Right renal cortex interstitium (tissue), 3 donors: ENCODE results near the gene OXCT1. TPM values are rescaled to one million over a fixed set of nuclear protein-coding genes. Genes with fewer than 3 reads are reported as not detected.
A peak's percentile ranks its signal among the peaks of the same experiment; 100 is the strongest.
"Not testable (repeated sequence)": the region's sequence is repeated elsewhere in the genome, so short reads cannot be mapped to it uniquely, and the experiment has no call there.

Experiments used
- DNase-seq, 3 donors: peaks; one replicate each; pipeline ENCODE4 v3.0.0-alpha.2; 2013; ENCODE audit warnings: low read depth in 3 of 3, low spot score in 2 of 3
- polyA plus RNA-seq, 3 donors: library from polyadenylated mRNA; unstranded; fragments of 120-200 nt; gene quantifications; one replicate each; pipeline ENCODE4 v1.2.1, GENCODE V29; 2013; ENCODE audit not compliant: insufficient read length in 3 of 3

The OXCT1 gene
- polyA plus RNA-seq, 3 donors = 65.3 to 74.6 (median 66.0) TPM

- DNase-seq = no peak
These were observed 35.7 kb downstream of the OXCT1 start for GRCh38 chr5:41834506-41834905.

GRCh38 chr5:41832430-41832829, 37.8 kb downstream of the OXCT1 start:
- DNase-seq = no peak

GRCh38 chr5:41831155-41831554, 39.1 kb downstream of the OXCT1 start:
- no peak for DNase-seq

- DNase-seq = no peak
These were observed 42.4 kb downstream of the OXCT1 start for GRCh38 chr5:41827792-41828191.

- no peak for DNase-seq
These were observed 48.2 kb downstream of the OXCT1 start for GRCh38 chr5:41822036-41822435.

DNA sequence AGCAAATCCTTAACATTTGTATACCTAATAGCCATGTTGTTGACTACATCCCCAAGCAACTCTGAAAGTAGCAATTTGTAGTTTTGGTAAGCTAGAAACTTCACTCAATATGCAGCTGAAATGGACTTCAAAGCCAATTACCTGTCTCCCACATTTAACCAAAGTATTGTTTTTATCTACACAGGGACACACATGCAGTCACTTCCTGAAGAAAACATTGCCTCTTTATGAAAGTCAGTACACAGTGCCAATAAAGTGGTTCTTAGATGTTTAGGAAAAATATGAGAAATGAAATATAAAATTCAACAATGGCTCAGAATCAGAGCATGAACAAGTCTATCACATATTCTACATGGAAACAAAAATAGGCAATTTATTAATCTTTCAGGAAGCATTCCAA, 49.2 kb downstream of the OXCT1 start:
- DNase-seq = no peak

- no peak for DNase-seq
These were observed 50.1 kb downstream of the OXCT1 start for GRCh38 chr5:41820150-41820549.

DNA sequence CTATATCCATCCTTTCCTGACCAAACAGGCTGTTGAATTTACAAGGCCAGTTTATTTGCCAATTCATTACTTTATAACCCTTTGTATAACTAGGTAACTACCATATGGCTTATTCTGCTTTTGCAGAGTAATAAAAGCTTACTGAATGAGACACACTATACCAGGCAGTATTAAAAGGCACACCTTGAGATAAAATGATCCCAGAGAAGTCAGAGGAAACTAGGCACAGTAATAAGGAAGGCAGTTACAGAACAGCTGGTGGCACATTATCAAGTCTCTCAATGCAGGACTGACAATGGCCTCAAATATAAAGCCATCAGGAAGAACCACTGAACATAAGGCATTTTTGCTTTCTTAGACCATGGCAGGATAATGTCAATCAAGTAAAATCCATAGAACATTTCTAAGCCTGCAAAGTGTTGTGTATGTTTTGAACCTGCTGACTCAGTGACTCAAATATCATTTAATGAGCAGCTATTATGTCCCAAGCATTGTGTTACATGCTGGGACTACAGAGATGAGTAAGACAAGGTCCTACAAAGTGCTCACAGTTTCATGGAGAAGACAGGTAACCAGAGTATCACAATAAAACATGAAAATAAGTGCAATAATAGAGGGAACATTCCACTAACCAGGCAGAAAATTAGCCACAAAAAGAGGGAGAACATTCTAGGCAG, 52.5 kb downstream of the OXCT1 start:
- no peak for DNase-seq

GRCh38 chr5:41815663-41816229, 54.5 kb downstream of the OXCT1 start:
- DNase-seq = no peak

- DNase-seq = no peak
These were observed 55.0 kb downstream of the OXCT1 start for GRCh38 chr5:41815261-41815660.

DNA sequence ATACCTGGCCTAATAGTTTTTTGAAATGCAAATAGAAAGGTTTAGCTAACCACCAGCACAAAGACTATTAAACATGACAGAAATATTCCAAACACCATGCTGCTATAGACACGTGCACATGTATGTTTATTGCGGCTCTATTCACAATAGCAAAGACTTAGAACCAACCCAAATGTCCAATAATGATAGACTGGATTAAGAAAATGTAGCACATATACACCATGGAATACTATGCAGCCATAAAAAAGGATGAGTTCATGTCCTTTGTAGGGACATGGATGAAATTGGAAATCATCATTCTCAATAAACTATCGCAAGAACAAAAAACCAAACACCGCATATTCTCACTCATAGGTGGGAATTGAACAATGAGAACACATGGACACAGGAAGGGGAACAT, 55.9 kb downstream of the OXCT1 start:
- DNase-seq = not testable (repeated sequence)

DNA sequence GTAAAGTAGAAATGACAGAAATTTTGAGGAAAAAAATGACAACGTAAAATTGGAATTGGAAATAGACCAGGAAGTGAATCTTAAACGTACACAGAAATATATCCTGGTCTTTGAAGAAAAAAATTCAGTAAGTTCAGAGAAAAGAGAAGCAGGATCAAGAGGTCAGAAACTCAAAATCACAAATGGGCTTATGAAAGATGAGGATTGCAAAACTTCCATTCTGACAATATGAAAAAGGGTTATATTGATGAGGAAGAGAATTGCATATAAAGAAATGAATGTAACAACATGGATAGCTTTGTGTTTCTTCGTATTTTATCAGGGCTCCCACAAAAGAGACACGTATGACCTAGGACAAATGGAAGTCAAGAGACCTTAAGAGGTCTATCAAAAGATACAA, 58.1 kb downstream of the OXCT1 start:
- no peak for DNase-seq

GRCh38 chr5:41809128-41809527, 61.1 kb downstream of the OXCT1 start:
- DNase-seq = no peak

GRCh38 chr5:41808294-41808693, 61.9 kb downstream of the OXCT1 start:
- no peak for DNase-seq

GRCh38 chr5:41797662-41798061, 72.6 kb downstream of the OXCT1 start:
- no peak for DNase-seq

- DNase-seq = no peak
These were observed 74.2 kb downstream of the OXCT1 start for GRCh38 chr5:41796061-41796460.

GRCh38 chr5:41795125-41795524, 75.1 kb downstream of the OXCT1 start:
- no peak for DNase-seq

GRCh38 chr5:41794471-41794870, 75.8 kb downstream of the OXCT1 start:
- no peak for DNase-seq

DNA sequence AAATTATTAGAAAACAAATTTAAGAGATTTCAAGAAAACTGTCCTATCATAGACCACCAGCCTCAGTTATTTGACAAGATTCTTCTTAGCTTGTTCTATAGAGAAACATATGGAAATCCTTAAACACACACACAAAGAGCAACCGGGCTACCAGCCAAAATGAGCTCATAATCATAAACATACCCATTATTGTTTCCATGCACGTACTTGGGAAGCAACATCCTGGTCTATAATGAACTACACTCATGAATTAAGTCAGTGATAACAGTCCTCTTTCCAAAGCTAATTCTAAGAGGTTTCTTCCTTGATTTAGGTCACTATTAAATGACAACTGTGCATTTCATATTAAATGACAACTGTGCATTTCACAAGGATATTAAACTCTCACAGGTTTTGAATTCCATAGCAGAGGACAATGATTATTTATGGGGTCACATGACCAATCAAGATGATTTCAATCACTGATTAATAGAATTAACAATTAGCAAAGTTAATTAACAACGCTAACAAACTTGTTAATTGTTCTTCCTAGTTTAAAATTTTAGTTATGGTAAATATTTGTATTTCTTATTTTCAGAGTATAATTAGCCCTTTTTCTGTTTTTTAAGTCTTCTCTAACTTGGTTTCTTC, 77.0 kb downstream of the OXCT1 start:
- DNase-seq = peak in 2 of 3 donors; percentile 37 to 38

GRCh38 chr5:41790038-41790776, 80.0 kb downstream of the OXCT1 start:
- DNase-seq = no peak

GRCh38 chr5:41789434-41789833, 80.8 kb downstream of the OXCT1 start:
- DNase-seq = no peak

DNA sequence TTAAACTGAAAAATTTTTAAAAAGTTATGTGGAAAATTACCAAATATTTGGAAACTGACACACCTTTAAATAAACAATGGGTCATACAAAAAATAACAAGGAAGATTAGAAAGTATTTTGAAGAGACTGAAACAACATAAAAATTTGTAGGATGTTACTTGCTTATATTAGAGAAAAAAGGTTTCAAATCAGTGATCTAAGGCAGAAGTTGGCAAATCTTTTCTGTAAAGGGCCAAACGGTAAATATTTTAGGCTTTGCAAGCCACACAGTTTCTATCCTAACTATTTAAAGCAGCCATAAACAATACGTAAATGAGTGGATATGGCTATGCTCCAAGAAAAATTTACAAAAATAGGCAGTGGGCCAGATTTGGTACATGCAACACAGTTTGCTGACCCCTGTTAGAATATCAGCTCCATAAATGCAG, 81.3 kb downstream of the OXCT1 start:
- no peak for DNase-seq
